GM10248 (cell line): Measurements from ENCODE around the gene AMN.

Source experiments
- CTCF ChIA-PET: fragments of 300-600 bp; sonication (Branson Sonifier 250); formaldehyde crosslinking; extraction: SDS; loops from one replicate; lab custom pipeline; 2021; ENCODE audit warnings: antibody characterized with exemption; lab: Yijun Ruan, JAX
- POLR2A ChIA-PET: fragments of 350-650 bp; sonication (Branson Sonifier 250); formaldehyde crosslinking; extraction: SDS; loops from one replicate; lab custom pipeline; 2020; ENCODE audit warnings: antibody characterized with exemption; lab: Yijun Ruan, JAX
- DNase-seq: peaks from one replicate; pipeline ENCODE4 v3.0.0; 2012; ENCODE audit errors: extremely low spot score
- TF ChIP-seq, protein P1 (sequence below): IDR thresholded peaks from 2 replicates; pipeline ENCODE4 v1.5.1; 2012; ENCODE audit warnings: mild to moderate bottlenecking, low read depth; ENCODE audit errors: extremely low read depth, missing control alignments, control extremely low read depth

The AMN gene

DNA sequence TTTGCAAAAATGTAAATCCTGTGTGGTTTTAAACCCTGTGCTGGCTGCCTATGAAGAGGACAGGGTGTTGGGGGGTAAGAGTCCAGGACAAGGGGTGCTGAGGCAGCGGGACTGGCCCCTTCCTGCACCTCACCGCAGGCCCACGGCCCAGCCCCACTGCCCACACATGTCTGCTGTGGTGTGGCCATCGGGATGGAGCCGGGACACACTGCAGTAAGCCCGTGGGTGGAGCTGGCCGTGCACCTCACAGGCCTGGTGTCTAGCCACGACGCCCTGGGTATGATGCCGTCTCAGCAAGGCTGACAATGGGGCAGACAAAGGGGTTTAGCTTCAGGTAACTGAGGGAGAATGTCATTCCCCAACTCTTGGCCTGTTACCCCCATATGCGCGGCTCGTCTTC is 19.6 kb downstream of the AMN start:
- CTCF ChIA-PET: no interaction called here
- POLR2A ChIA-PET: no interaction called here
- TF ChIP-seq, protein P1, sequence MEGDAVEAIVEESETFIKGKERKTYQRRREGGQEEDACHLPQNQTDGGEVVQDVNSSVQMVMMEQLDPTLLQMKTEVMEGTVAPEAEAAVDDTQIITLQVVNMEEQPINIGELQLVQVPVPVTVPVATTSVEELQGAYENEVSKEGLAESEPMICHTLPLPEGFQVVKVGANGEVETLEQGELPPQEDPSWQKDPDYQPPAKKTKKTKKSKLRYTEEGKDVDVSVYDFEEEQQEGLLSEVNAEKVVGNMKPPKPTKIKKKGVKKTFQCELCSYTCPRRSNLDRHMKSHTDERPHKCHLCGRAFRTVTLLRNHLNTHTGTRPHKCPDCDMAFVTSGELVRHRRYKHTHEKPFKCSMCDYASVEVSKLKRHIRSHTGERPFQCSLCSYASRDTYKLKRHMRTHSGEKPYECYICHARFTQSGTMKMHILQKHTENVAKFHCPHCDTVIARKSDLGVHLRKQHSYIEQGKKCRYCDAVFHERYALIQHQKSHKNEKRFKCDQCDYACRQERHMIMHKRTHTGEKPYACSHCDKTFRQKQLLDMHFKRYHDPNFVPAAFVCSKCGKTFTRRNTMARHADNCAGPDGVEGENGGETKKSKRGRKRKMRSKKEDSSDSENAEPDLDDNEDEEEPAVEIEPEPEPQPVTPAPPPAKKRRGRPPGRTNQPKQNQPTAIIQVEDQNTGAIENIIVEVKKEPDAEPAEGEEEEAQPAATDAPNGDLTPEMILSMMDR: no peak
- DNase-seq: no peak

DNA sequence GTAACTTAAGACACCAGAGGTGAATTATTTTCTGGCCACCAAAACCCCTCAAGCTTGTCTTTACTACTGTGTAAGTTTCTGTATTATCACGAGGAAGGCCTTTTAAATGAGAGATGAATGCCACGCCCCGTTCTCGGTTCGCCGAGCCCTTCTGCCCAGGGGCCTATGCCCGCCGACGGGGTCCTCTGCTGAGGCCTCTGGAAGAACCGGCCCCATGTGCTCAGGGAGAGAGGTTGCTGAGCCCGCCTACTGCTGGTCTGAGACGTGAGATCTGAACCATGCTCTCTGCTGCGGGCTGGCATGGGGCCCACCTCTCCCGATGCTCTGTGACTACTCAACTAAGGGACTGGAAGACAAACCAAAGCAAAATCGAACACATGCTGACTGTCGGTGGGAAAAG is 21.0 kb downstream of the AMN start:
- TF ChIP-seq, protein P1: no peak
- POLR2A ChIA-PET: no interaction called here

DNA sequence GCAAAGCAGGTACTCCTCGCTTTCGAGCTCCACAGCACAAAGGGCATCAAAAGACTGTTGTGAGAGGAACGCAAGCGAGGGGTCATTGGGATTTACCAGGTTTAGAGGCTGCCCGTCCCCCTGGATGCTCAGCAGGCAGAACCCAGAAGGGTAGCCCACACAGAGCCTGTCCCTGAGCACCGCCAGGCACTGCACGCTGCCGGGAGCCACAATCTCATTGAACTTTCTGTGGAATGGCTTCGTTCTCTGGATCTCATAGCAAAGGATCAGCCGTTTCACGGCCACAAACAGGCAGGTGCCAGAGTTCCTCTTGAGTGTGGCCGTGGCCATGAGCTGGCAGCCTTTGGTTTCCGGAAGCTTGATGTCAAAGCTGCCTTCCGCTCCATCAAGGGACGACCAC is 21.5 kb downstream of the AMN start:
- CTCF ChIA-PET: interaction anchor here (1.7 kb wide), 1 partner anchor 9 kb away, joined by 4 read pairs; no protein-coding TSS in a partner anchor
- TF ChIP-seq, protein P1: no peak
- DNase-seq: no peak
- POLR2A ChIA-PET: no interaction called here

More for the DNA sequence above, 21.0 kb downstream of the AMN start:
- CTCF ChIA-PET: interaction anchor here (0.9 to 1.7 kb wide), 2 partner anchors 9 to 162 kb away, joined by 3 to 4 read pairs; no protein-coding TSS in a partner anchor
- no peak for DNase-seq

DNA sequence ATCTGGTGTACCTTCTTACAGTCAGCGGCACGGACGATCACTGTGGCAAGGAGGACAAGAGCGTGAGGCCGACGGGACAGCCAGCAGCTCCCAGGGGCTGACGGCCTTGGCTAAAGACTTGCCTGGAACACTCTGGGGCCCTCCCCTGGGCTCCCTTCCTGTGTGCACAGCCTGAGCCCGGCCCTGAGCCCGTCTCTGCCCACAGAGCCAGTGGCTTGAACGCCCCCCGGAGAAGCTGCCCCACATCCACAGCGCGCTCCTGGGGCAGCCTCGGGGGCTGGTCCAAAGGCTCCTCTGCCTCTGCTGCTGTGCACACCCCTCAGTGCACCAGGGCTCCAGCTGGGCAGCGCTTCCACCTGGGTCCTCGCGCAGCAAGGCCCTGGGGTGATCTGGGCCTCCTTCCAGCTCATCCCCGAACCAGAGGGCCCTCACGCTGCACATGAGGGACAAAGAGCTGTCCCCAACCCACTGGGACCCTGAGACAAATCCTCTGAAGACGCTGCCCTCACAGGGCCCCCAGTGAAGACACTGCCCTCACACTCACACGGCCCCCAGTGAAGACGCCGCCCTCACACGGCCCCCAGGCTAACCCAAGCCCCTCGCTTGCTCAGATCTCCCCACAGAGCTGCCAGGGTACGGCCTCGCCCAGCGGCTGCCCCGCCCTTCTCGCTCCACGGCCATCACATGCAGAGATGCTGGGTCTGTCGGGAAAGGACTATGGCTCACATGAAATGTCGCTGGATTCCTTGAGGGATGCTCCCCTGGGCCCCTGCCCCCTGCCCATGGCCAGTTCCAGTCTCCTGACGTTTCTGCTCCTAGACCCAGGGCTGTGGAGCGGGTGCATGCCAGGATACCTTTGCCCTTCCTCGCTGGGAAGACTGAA is 22.2 kb downstream of the AMN start:
- TF ChIP-seq, protein P1: no peak
- CTCF ChIA-PET: interaction anchor here (1.2 to 1.7 kb wide), 2 partner anchors 10 to 12 kb away, joined by 3 to 4 read pairs; no protein-coding TSS in a partner anchor
- no peak for DNase-seq
- POLR2A ChIA-PET: no interaction called here

DNA sequence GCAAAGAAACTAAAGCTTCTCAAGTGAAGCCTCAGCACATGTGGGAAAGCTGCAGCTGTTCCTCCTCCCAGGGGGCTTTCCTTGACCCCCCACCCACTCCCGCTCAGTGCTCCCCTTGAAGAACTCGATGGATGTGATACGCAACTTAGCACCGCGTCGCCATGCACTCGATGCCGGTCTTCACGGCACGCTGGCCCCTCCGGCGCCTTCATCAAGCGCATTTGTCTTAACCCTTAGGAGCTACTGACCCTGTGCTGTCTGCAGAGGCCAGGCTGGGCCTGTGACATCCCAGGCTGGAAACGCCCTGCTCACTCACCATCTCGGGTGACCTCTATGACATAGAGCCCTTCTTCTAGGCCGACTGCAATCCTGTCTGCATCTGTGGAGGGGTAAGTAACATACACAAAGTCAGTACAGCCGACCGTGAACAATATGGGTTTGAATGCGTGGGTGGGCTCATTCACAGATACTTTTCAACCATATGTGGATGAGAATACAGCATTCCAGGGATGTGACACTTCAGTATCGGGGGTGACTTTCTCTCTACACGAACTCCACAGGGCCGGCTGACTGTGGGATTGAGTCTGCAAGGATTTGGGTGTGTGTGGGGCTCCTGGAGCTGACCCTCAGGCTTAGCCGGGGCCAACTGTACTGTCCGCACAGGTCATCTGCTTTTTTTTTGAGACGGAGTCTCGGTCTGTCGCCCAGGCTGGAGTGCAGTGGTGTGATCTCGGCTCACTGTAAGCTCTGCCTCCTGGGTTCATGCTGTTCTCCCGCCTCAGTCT is 23.1 kb downstream of the AMN start:
- CTCF ChIA-PET: interaction anchor here (1.2 to 1.7 kb wide), 2 partner anchors 11 kb away, joined by 3 to 4 read pairs; no protein-coding TSS in a partner anchor
- TF ChIP-seq, protein P1: no peak
- no peak for DNase-seq
- POLR2A ChIA-PET: no interaction called here
